K562 (cell line): ENCODE results near the gene ABLIM2. TPM values are rescaled to one million over a fixed set of nuclear protein-coding genes. Genes with fewer than 3 reads are reported as not detected.
A peak's percentile ranks its signal among the peaks of the same experiment; 100 is the strongest.

Source experiments
- ATAC-seq: fragments of 200-7000 bp; cut with Tn5 transposase; 3 replicates; pipeline ENCODE4 v1.9.1; 2020; ENCODE audit warnings: moderate library complexity
- BruUV-seq: library from RNA; stranded (reverse); fragments of 400-500 nt; replicated peaks from 2 replicates; lab custom pipeline; 2021; lab: Mats Ljungman, UMichigan
- CTCF ChIA-PET: fragments of 300-600 bp; formaldehyde crosslinking; extraction: SDS; loops from one replicate; lab custom pipeline; 2021; ENCODE audit warnings: low intra/inter-chr PET ratio; lab: Yijun Ruan, JAX
- POLR2A ChIA-PET: fragments of 300-600, 350-650 bp; sonication (Branson Sonifier 250); formaldehyde crosslinking; extraction: SDS; loops from one replicate; lab custom pipeline; 2021; ENCODE audit warnings: antibody characterized with exemption, inconsistent platforms; lab: Yijun Ruan, JAX
- DNase-seq, 4 experiments: peaks; one replicate each; pipeline versions ENCODE4 v3.0.0 to v3.0.0-alpha.2; 2011 to 2018; ENCODE audit warnings: low spot score in 3 of 4, mixed read lengths in 3 of 4; ENCODE audit errors: extremely low read depth in 1 of 4
- FAIRE-seq: peaks from 2 replicates; lab custom pipeline; 2011; peaks lifted over from hg19 to GRCh38; lab: Jason Lieb, UNC
- H2AFZ ChIP-seq: 2 replicates; pipeline ENCODE4 v1.6.0; 2011; ENCODE audit warnings: low read depth, low read length, control low read depth, inconsistent platforms
- H3K27ac ChIP-seq: fragments of 200-600 bp; 3 replicates; pipeline ENCODE4 v1.8.0; 2011; ENCODE audit warnings: low read depth, mild to moderate bottlenecking, control low read depth, inconsistent platforms, low read length, moderate library complexity, mixed read lengths; ENCODE audit errors: extremely low read depth
- H3K27me3 ChIP-seq, 2 experiments: fragments of 300-600 bp in 1 of 2; 2 replicates in 1 of 2; 3 replicates in 1 of 2; pipeline versions ENCODE4 v1.6.0 to v1.8.0; 2011; ENCODE audit warnings: inconsistent platforms in 2 of 2, low read length in 2 of 2, mild to moderate bottlenecking in 1 of 2, mixed read lengths in 1 of 2, moderate library complexity in 1 of 2; ENCODE audit not compliant: control insufficient read depth in 2 of 2, insufficient read depth in 2 of 2
- H3K36me3 ChIP-seq: fragments of 300-600 bp; 3 replicates; pipeline ENCODE4 v1.8.0; 2011; ENCODE audit warnings: mild to moderate bottlenecking, low read length, inconsistent platforms; ENCODE audit not compliant: control insufficient read depth, insufficient read depth
- H3K4me1 ChIP-seq, 2 experiments: fragments of 200-600 bp in 1 of 2; replicated peaks in 1 of 2; 2 replicates in 1 of 2; 3 replicates in 1 of 2; pipeline versions ENCODE4 v1.5.1 to v1.8.0; 2011; ENCODE audit warnings: inconsistent platforms in 2 of 2, low read length in 2 of 2, mild to moderate bottlenecking in 1 of 2, mixed read lengths in 1 of 2, moderate library complexity in 1 of 2; ENCODE audit not compliant: control insufficient read depth in 2 of 2, insufficient read depth in 2 of 2
- H3K4me2 ChIP-seq: 2 replicates; pipeline ENCODE4 v1.6.1; 2011; ENCODE audit warnings: low read length, control low read depth, inconsistent platforms, mixed read lengths; ENCODE audit not compliant: insufficient read depth
- H3K4me3 ChIP-seq: fragments of 200-600 bp; sonication (generic), shearing (Covaris generic); 2 replicates; pipeline ENCODE4 v1.5.1; 2016; ENCODE audit warnings: control low read depth, inconsistent platforms
- H3K79me2 ChIP-seq: fragments of 200-600 bp; 3 replicates; pipeline ENCODE4 v1.8.0; 2011; ENCODE audit warnings: low read length, inconsistent platforms; ENCODE audit not compliant: control insufficient read depth, insufficient read depth
- H3K9ac ChIP-seq, 2 experiments: 2 replicates each; pipeline versions ENCODE4 v1.6.0 to v1.6.1; 2011; ENCODE audit warnings: low read depth in 2 of 2, low read length in 2 of 2, control low read depth in 1 of 2, inconsistent platforms in 1 of 2, mild to moderate bottlenecking in 1 of 2, mixed read lengths in 1 of 2; ENCODE audit not compliant: insufficient read depth in 1 of 2
- H3K9me1 ChIP-seq: one replicate; pipeline ENCODE4 v1.6.0; 2011; ENCODE audit warnings: inconsistent platforms, mild to moderate bottlenecking, low read length, moderate library complexity; ENCODE audit not compliant: control insufficient read depth, insufficient read depth
- H3K9me3 ChIP-seq: replicated peaks from 2 replicates; pipeline ENCODE4 v1.5.1; 2011; ENCODE audit warnings: low read depth, low read length, inconsistent platforms; ENCODE audit not compliant: control insufficient read depth, insufficient read depth
- H4K20me1 ChIP-seq: replicated peaks from 2 replicates; pipeline ENCODE4 v1.6.1; 2011; ENCODE audit warnings: low read length, inconsistent platforms, mixed read lengths; ENCODE audit not compliant: control insufficient read depth, insufficient read depth
- ETV5 ChIP-seq: sonication (generic); formaldehyde crosslinking; IDR thresholded peaks from 2 replicates; pipeline ENCODE4 v1.4.0; 2020; ENCODE audit warnings: low read depth, mild to moderate bottlenecking, missing genetic modification reagents
- GABPB1 ChIP-seq: sonication (generic); formaldehyde crosslinking; IDR thresholded peaks from 2 replicates; pipeline ENCODE4 v1.8.0; 2022; ENCODE audit warnings: mild to moderate bottlenecking, missing genetic modification reagents
- SPI1 ChIP-seq: IDR thresholded peaks from 2 replicates; pipeline ENCODE4 v1.6.1; 2011; ENCODE audit warnings: low read depth, low read length, control low read depth, borderline replicate concordance
- WGBS: fragments of 100-300 bp; shearing (Covaris generic); methylation state at CpG from one replicate; pipeline ENCODE4 v1.1.6; 2016; ENCODE audit warnings: low coverage, mixed read lengths; ENCODE audit not compliant: insufficient coverage; ENCODE audit errors: missing lambda C conversion rate; 5-methylcytosine and 5-hydroxymethylcytosine counted together
- in situ Hi-C: fragments of 300-500 bp; cut with MboI; formaldehyde crosslinking; loops from 4 replicates; pipeline ENCODE4 v1.15.0; 2018; ENCODE audit warnings: inconsistent platforms, mixed read lengths
- intact Hi-C: fragments of 100-400 bp; cut with micrococcal nuclease; formaldehyde crosslinking; loops from 2 replicates; pipeline ENCODE4 v1.14.2; 2022
- polyA plus RNA-seq, 8 experiments: library from polyadenylated mRNA; depleted of rRNA in 4 of 8; stranded (reverse) in 5 of 8; unstranded in 3 of 8; fragments of >200 nt; fragmentation: Nextera tagmentation in 2 of 8; fragmentation: Illumina TruSeq in 1 of 8; extraction: Ambion mirVana in 2 of 8; extraction: Trizol in 1 of 8; gene quantifications; 2 replicates each; pipeline versions ENCODE4 v1.2.1 to v1.2.3, GENCODE V29; 2011 to 2014; ENCODE audit warnings: inconsistent platforms in 1 of 8, missing spikeins in 1 of 8
- total RNA-seq, 7 experiments: library from RNA; depleted of rRNA in 6 of 7; stranded (reverse); fragments of >200 nt in 6 of 7; fragmentation: Illumina TruSeq in 2 of 7; extraction: Trizol in 2 of 7; gene quantifications; 2 replicates each; pipeline versions ENCODE4 v1.2.1 to v1.2.3, GENCODE V29; 2011 to 2021; ENCODE audit warnings: low replicate concordance in 1 of 7

The ABLIM2 gene
- total and polyA plus RNA-seq, 9 of the 15 experiments (the other 6 are each of a cell fraction or from before 2014, with no cell fraction given): not detected

DNA sequence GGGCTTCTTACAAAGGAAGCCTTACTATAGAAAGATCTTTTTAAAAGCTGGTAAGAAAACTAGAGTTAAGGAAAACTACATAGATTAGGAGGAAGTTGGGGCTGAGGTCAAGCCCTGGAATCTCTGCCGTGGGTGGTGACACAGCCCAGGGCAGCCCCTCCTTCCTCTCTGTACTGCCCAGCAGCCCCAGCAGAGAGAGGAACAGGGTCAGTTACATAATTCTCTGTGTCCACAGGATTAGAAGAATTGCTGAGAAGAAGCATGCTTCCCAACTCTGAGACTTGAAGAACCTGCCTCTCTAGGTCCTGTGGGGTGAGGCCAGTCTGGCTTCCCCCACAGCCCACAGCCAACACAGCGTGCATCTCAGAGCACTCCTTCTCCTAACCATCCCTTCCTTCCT lies 9.2 kb upstream of the ABLIM2 start:
- no TSS peak for BruUV-seq
- Histone ChIP-seq H3K9me1 (no peaks in the 10 kb centered on the region), H4K20me1 (no peaks in the 10 kb centered on the region; the same call in 1 of the 2 replicates), H3K4me2 (no peak overlapping the region), H3K36me3 (no peaks in the 10 kb centered on the region), H3K4me1 (no peaks in the 10 kb centered on the region), H3K9ac (no peak overlapping the region), H3K4me3 (no peak overlapping the region), H3K27me3 (peaks cover 8 to 36% of the 10 kb centered on the region in 2 experiments; a peak in 4 of 5 replicates), H2AFZ (no peak overlapping the region), H3K9me3 (peaks cover 6% of the 10 kb centered on the region), H3K27ac (no peak overlapping the region), H3K79me2 (no peaks in the 10 kb centered on the region)
- TF ChIP-seq ETV5 (CRISPR knock-in tag): no peak
- POLR2A ChIA-PET: no interaction called here
- WGBS: 0% methylated on average over 2 of the region's 2 CpGs
- no peak for FAIRE-seq
- no peak for ATAC-seq
- no peak for DNase-seq
- CTCF ChIA-PET: no interaction called here
- intact Hi-C loops: no loop called here
- in situ Hi-C loops: loop anchor here (10.0 kb wide), 1 partner anchor 237 kb away; no protein-coding TSS in a partner anchor

GRCh38 chr4:8167291-8167690 lies 8.7 kb upstream of the ABLIM2 start:
- ATAC-seq (no peak), DNase-seq (no peak), FAIRE-seq (no peak)
- ChIA-PET CTCF (no interaction called here), POLR2A (no interaction called here)
- intact Hi-C loops (no loop called here), in situ Hi-C loops (loop anchor here (10.0 kb wide), 1 partner anchor 238 kb away; no protein-coding TSS in a partner anchor)
- Histone ChIP-seq H2AFZ (no peak overlapping the region), H3K27me3 (peaks cover 7 to 34% of the 10 kb centered on the region in 2 experiments; a peak in 4 of 5 replicates), H3K79me2 (no peaks in the 10 kb centered on the region), H4K20me1 (no peaks in the 10 kb centered on the region; the same call in 1 of the 2 replicates), H3K4me3 (no peak overlapping the region), H3K4me1 (no peaks in the 10 kb centered on the region), H3K4me2 (no peak overlapping the region), H3K27ac (no peak overlapping the region), H3K9me3 (peaks cover 6% of the 10 kb centered on the region), H3K9me1 (no peaks in the 10 kb centered on the region), H3K9ac (no peak overlapping the region), H3K36me3 (no peaks in the 10 kb centered on the region)
- WGBS: 0% methylated on average over 2 of the region's 2 CpGs
- BruUV-seq: no TSS peak
- TF ChIP-seq SPI1 (peak; percentile 54; the same call in 1 of the 2 replicates), GABPB1 (CRISPR knock-in tag) (no peak)
